HG03135 (cell line): ENCODE measurements around the gene SSH2.

Experiments
- ATAC-seq: cut with Tn5 transposase; IDR thresholded peaks from one replicate; pipeline ENCODE4 v1.9.1; 2021; ENCODE audit warnings: mild to moderate bottlenecking, moderate library complexity; ENCODE audit not compliant: unreplicated experiment

The SSH2 gene

GRCh38 chr17:29844339-29845048, 85.5 kb downstream of the SSH2 start:
- no peak for ATAC-seq

- ATAC-seq: no peak
These were observed 89.1 kb downstream of the SSH2 start for GRCh38 chr17:29840884-29841283.

GRCh38 chr17:29839656-29840055, 90.4 kb downstream of the SSH2 start:
- no peak for ATAC-seq

DNA sequence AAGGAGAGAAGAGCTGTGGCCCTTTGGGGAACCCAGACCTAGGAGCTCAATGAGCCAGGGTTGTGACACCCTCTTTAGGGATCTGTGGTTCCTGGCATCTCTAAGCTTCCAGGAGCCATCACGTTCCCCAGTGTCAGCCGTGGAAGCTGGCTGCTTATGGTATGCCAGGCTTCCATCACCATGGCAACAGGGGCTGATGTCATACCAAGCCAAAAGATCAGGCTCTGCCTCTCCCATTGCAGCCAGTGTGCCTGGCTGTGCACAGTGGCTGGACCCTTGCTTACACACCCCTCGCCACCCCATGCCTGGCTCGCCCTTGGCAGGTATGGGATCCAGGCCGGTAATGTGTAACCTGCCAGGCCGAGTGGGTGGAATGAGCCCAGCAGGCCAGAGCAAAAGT, 91.1 kb downstream of the SSH2 start:
- no peak for ATAC-seq

DNA sequence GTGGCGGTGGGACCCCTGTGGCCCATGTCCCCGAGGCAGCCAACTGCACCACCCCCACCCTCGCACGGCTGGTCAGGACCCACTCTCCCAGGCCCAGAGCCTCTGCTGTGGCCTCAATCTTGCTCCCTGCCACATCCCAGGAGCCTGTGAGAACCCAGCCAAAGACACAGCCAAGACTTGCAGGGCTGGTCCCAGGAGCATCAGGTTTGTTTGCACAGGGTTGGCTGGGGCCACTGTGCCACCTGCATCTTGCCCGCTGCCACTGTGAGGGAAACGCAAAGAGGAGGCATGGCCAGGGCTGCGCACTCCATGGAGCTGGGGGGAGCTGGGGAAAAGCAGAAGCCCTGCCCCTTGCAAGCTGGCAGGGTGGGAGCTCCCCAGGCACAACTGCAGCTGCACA, 92.5 kb downstream of the SSH2 start:
- ATAC-seq: no peak

DNA sequence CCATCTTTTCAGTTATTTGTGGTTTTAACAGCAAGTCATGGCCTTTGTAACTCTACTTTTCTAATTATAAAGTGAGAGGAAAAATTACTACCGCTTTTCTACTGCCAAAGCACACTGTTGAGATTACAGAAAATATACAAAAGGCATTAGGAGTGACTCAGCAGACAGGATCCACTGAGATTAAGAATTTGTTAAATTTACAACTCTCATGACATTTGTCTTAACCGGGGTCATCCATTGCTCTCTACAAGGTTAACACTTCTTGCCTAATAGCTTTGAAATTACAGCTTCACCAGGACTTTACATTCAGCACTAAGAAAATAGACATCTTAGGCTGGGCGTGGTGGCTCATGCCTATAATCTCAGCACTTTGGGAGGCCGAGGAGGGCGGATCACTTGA, 93.4 kb downstream of the SSH2 start:
- no peak for ATAC-seq

GRCh38 chr17:29835435-29836351, 94.3 kb downstream of the SSH2 start:
- no peak for ATAC-seq

DNA sequence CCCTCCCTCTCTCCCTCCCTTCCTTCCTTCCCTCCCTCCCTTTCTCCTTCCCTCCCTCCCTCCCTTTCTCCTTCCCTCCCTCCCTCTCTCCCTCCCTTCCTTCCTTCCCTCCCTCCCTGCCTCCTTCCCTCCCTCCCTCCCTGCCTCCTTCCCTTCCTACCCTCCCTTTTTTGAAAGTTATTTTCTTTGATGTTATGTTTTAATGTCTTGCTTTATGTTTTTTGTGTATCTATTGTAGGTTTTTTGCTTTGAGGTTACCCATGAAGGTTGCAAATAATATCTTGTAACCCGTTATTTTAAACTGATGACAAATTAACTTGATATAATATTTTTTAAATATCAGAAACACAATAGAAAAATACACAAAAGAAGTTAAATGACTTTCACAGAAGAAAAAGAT, 96.2 kb downstream of the SSH2 start:
- ATAC-seq: no peak

DNA sequence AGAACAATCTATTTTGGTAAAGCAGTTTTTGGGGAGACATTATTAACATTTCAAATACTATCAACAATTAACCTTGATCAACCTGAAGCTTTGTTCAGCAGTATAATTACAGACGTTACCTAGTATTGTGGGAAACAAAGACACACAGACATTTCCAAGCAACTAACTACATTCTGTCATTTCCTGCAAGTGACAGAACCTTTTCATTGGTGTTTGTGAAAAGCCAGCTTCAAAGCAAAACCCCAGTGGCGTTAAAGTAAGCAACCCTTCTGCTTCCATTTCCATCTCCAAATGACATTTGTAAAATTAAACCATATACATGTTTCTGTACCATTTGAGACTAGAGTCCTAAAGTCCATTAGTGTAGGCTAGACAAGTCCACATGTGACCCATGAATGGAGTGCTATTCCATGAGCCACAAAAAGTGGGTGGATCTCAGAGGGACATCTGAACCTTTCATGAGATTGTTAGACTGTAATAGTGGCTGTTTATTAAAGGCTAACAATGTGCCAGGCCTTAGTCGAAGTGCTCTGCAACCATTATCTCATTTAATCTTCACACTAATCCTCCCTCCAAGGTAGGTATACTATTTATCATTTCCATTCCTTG, 101.2 kb downstream of the SSH2 start:
- no peak for ATAC-seq

GRCh38 chr17:29827179-29827578, 102.8 kb downstream of the SSH2 start:
- no peak for ATAC-seq

GRCh38 chr17:29826114-29826692, 103.8 kb downstream of the SSH2 start:
- no peak for ATAC-seq

DNA sequence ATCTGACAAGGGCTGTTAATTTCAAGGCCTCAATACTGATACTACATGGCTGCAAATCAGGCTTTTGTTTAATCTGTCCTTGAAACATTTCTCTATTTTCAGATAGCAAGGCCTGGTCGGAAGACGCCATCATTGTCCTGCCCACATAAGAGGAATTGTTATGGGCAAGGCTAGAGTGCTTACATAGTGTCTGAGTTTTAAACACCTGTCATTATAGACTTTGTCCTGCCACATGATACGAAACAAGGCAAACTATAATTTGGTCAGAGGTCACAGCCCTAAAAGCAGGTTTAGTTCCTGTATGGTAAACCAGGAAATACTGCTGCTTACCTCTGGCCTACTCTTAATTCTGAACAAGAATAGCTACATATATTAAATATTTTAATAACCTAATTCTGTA, 104.4 kb downstream of the SSH2 start:
- ATAC-seq: no peak

GRCh38 chr17:29821897-29822296, 108.1 kb downstream of the SSH2 start:
- ATAC-seq: no peak

GRCh38 chr17:29820425-29820824, 109.6 kb downstream of the SSH2 start:
- no peak for ATAC-seq

DNA sequence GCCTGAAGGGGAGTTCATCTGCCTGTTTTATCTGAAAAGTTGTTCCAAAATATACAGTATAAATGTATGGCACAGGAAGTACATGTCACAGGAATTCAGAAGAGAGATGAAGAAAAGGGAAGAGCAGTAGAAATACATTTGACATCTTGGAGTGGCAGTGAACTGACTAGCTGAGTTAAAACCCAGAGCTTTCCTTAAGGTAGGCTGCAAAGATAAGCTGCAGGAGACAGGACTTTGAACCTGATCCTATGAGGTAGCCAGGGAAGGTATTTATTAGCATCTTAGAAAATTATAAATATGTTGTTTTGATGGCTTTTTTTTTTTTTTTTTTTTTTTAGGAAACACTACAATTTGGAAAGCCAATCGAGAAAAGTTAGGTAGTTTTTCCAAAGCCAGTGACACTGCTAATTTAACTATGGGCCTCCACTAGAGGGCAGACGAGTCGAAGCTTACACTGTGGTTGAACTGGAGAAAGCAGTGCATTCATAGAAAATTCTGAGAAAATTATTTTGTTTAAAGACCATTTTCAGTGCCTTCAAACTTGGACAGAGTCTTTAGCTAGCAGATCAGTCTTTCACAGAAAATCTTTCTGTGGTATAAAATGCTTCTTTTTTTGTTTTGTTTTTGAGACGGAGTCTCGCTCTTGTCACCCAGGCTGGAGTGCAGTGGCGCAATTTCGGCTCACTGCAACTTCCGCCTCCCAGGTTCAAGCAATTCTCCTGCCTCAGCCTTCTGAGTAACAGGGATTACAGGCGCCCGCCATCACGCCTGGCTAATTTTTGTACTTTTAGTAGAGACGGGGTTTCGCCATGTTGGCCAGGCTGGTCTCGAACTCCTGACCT, 122.3 kb downstream of the SSH2 start:
- no peak for ATAC-seq

DNA sequence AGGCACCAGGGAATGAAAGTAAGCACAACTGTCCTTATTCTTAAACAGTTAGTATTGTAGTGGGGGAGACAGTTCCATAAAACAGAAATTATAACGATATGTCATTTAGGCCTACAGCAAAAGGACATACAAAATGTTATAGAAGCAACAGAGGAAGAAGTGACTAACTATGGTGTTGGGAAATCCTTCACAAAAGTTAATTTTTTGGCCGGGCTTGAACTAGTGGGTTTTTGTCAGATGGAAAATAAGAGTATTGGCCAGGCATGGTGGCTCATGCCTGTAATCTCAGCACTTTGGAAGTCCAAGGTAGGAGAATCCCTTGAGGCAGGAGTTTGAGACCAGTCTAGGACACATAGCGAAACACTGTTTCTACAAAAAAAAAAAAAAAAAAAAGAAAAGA, 127.8 kb downstream of the SSH2 start:
- ATAC-seq: no peak

DNA sequence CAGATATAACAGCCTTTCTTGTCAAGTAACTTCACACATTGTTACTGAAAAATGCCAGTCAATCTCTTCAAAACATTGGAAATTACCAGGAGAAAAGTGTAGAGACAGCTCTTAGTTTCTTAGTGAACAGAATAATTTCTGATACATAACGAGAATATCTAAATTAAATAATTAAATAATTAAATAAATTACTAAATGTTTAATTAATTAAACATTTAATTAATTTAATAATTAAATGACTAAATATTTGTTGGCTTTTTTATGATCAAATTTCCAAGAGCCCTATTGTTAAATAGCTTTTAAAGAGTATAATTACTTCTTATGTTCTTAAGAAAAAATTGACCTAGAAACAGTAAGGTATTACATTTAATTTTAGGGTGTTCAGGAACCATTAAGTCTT, 129.6 kb downstream of the SSH2 start:
- ATAC-seq: no peak

GRCh38 chr17:29796652-29797051, 133.4 kb downstream of the SSH2 start:
- no peak for ATAC-seq

DNA sequence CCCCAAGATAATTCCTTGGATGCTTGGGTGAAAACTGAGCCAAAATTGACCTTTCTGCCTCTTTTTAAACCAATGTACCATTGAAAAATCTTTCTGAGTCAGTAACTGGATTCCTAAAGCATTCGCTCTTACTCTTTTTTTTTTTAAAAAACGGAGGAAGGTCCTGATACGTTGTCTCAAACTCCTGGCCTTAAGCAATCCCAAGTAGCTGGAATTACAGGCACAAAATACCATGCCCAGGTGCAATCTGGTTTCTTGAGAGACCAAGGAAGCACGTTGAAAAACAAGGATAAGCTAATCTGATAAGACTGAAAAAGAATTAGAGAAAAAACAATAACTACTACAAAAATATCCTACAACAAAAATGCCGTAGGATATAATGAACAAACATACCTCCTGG, 136.5 kb downstream of the SSH2 start:
- no peak for ATAC-seq

- no peak for ATAC-seq
These were observed 138.5 kb downstream of the SSH2 start for GRCh38 chr17:29791336-29792080.
